ENCODE measurements around the gene NOP9. TPM values are rescaled to one million over a fixed set of nuclear protein-coding genes. Genes with fewer than 3 reads are reported as not detected.

NOP9 gene
- total RNA-seq, 1 donor from 2014 or later = 14.8 TPM

- Mint-ChIP-seq H3K4me1 (no peaks in the 10 kb centered on the region), H3K27ac (no peak overlapping the region), H3K27me3 (ENCODE audit: insufficient read depth, low read depth) (peaks cover 2% of the 10 kb centered on the region), H3K36me3 (no peaks in the 10 kb centered on the region), H3K4me3 (no peak overlapping the region), H3K9me3 (no peaks in the 10 kb centered on the region)
- H3K36me3 ChIP-seq = no peaks in the 10 kb centered on the region
- H3K4me3 ChIP-seq = no peak overlapping the region
- TF ChIP-seq EZH2 (IDR thresholded peaks at IDR 0.05) = no peak
- H3K79me2 ChIP-seq (ENCODE audit: low read depth) = no peaks in the 10 kb centered on the region
- no peaks in the 10 kb centered on the region for H3K4me1 ChIP-seq
- no peaks in the 10 kb centered on the region for H3F3A ChIP-seq (ENCODE audit: low read depth)
- no peak for DNase-seq (ENCODE audit: low spot score)
- H3K9ac ChIP-seq = no peak overlapping the region
- H3K9me3 ChIP-seq (ENCODE audit: low read depth) = no peaks in the 10 kb centered on the region
- H3K27me3 ChIP-seq = no peaks in the 10 kb centered on the region
- H3K4me2 ChIP-seq = no peak overlapping the region
- no peaks in the 10 kb centered on the region for H4K20me1 ChIP-seq (ENCODE audit: low read depth)
- H3K27ac ChIP-seq = no peak overlapping the region
- H2AFZ ChIP-seq (replicated peaks) = no peak overlapping the region
These were observed 44.2 kb upstream of the NOP9 start for GRCh38 chr14:24255438-24255837.

- no peak for DNase-seq (ENCODE audit: low spot score)
- no peak overlapping the region for H3K4me3 Mint-ChIP-seq
- no peaks in the 10 kb centered on the region for H3K4me1 Mint-ChIP-seq
- H3K36me3 Mint-ChIP-seq = no peaks in the 10 kb centered on the region
- peaks cover 2% of the 10 kb centered on the region for H3K27me3 Mint-ChIP-seq (ENCODE audit: insufficient read depth, low read depth)
- H4K20me1 ChIP-seq (ENCODE audit: low read depth) = no peaks in the 10 kb centered on the region
- no peak overlapping the region for H3K27ac Mint-ChIP-seq
- no peak overlapping the region for H3K4me3 ChIP-seq
- TF ChIP-seq CTCF (IDR thresholded peaks at IDR 0.05) = no peak
- no peak for TF ChIP-seq EZH2 (IDR thresholded peaks at IDR 0.05)
- no peak for TF ChIP-seq EZH2phosphoT487 (IDR thresholded peaks at IDR 0.05)
- no peaks in the 10 kb centered on the region for H3K9me3 ChIP-seq (ENCODE audit: low read depth)
- no peaks in the 10 kb centered on the region for H3K4me1 ChIP-seq
- H3K36me3 ChIP-seq = no peaks in the 10 kb centered on the region
- H3K79me2 ChIP-seq (ENCODE audit: low read depth) = no peaks in the 10 kb centered on the region
- no peaks in the 10 kb centered on the region for H3K27me3 ChIP-seq
- no peak overlapping the region for H3K4me2 ChIP-seq
- no peaks in the 10 kb centered on the region for H3K9me3 Mint-ChIP-seq
- no peak overlapping the region for H2AFZ ChIP-seq (replicated peaks)
- no peak overlapping the region for H3K9ac ChIP-seq
- no peak overlapping the region for H3K27ac ChIP-seq
- no peaks in the 10 kb centered on the region for H3F3A ChIP-seq (ENCODE audit: low read depth)
These were observed 43.5 kb upstream of the NOP9 start for GRCh38 chr14:24255931-24256711.

GRCh38 chr14:24256960-24257359 lies 42.7 kb upstream of the NOP9 start:
- Histone ChIP-seq H2AFZ (replicated peaks) (no peak overlapping the region), H3K27ac (no peak overlapping the region), H3K79me2 (ENCODE audit: low read depth) (no peaks in the 10 kb centered on the region), H3K4me2 (no peak overlapping the region), H3K4me1 (no peaks in the 10 kb centered on the region), H3K36me3 (no peaks in the 10 kb centered on the region), H3K9ac (no peak overlapping the region), H3K9me3 (ENCODE audit: low read depth) (no peaks in the 10 kb centered on the region), H3K4me3 (no peak overlapping the region), H3F3A (ENCODE audit: low read depth) (no peaks in the 10 kb centered on the region), H3K27me3 (no peaks in the 10 kb centered on the region), H4K20me1 (ENCODE audit: low read depth) (no peaks in the 10 kb centered on the region)
- H3K4me1 Mint-ChIP-seq = no peaks in the 10 kb centered on the region
- H3K36me3 Mint-ChIP-seq = no peaks in the 10 kb centered on the region
- TF ChIP-seq EZH2phosphoT487 (IDR thresholded peaks at IDR 0.05) (no peak), CTCF (IDR thresholded peaks at IDR 0.05) (no peak), EZH2 (IDR thresholded peaks at IDR 0.05) (no peak)
- H3K4me3 Mint-ChIP-seq = no peak overlapping the region
- no peaks in the 10 kb centered on the region for H3K9me3 Mint-ChIP-seq
- no peak for DNase-seq (ENCODE audit: low spot score)
- peaks cover 4% of the 10 kb centered on the region for H3K27me3 Mint-ChIP-seq (ENCODE audit: insufficient read depth, low read depth)
- H3K27ac Mint-ChIP-seq = peak overlapping the region; percentile 39

GRCh38 chr14:24258119-24258518 lies 41.5 kb upstream of the NOP9 start:
- Histone ChIP-seq H3K4me3 (no peak overlapping the region), H3K27ac (no peak overlapping the region), H3K36me3 (no peaks in the 10 kb centered on the region), H3F3A (ENCODE audit: low read depth) (no peaks in the 10 kb centered on the region), H3K27me3 (no peaks in the 10 kb centered on the region), H3K79me2 (ENCODE audit: low read depth) (no peaks in the 10 kb centered on the region), H3K9me3 (ENCODE audit: low read depth) (no peaks in the 10 kb centered on the region), H4K20me1 (ENCODE audit: low read depth) (no peaks in the 10 kb centered on the region), H3K9ac (no peak overlapping the region), H3K4me1 (no peaks in the 10 kb centered on the region), H3K4me2 (no peak overlapping the region), H2AFZ (replicated peaks) (no peak overlapping the region)
- DNase-seq (ENCODE audit: low spot score) = no peak
- TF ChIP-seq EZH2 (IDR thresholded peaks at IDR 0.05) (no peak), EZH2phosphoT487 (IDR thresholded peaks at IDR 0.05) (no peak), CTCF (IDR thresholded peaks at IDR 0.05) (no peak)
- Mint-ChIP-seq H3K9me3 (no peaks in the 10 kb centered on the region), H3K4me3 (no peak overlapping the region), H3K4me1 (no peaks in the 10 kb centered on the region), H3K27ac (no peak overlapping the region), H3K36me3 (no peaks in the 10 kb centered on the region), H3K27me3 (ENCODE audit: insufficient read depth, low read depth) (peaks cover 4% of the 10 kb centered on the region)
